ENCODE measurements around the gene HOPX. TPM values are rescaled to one million over a fixed set of nuclear protein-coding genes. Genes with fewer than 3 reads are reported as not detected.

Gene HOPX
- total RNA-seq, 1 experiment from 2014 or later: not detected

DNA sequence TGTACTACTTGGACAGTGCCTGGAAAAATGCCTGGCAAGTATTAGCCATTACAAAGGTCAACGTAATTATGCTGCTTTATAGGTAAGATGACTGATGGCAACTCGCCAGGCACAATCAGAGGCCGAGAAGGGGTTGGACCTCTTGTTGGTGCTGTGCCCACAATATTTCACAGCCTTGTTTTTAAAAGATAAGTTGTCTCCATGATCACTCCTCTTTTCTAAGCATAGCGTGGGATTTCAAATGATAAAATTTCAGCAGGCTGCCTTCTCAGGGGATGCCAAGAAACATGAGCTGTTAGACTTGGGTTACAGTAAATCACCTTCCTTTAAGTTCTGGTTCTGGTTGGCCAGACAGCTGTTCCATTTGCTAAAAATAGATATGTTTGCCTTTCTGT, 26.9 kb downstream of the HOPX start:
- Histone ChIP-seq H3K9me3 (no peaks in the 10 kb centered on the region), H3K27me3 (replicated peaks; ENCODE audit: control insufficient read depth, insufficient read depth, low read length) (no peaks in the 10 kb centered on the region), H3K4me1 (no peaks in the 10 kb centered on the region), H3K36me3 (ENCODE audit: control insufficient read depth, insufficient read depth, low read length) (no peaks in the 10 kb centered on the region), H3K4me3 (ENCODE audit: low read depth, low read length) (no peak overlapping the region)
- H3K27me3 Mint-ChIP-seq (ENCODE audit: insufficient read depth, unreplicated experiment): peaks cover 17% of the 10 kb centered on the region
- no TSS peak for BruUV-seq (replicated peaks)
- DNase-seq: no peak
- no peak overlapping the region for H3K4me3 Mint-ChIP-seq (ENCODE audit: unreplicated experiment)
- TF ChIP-seq, protein P1, sequence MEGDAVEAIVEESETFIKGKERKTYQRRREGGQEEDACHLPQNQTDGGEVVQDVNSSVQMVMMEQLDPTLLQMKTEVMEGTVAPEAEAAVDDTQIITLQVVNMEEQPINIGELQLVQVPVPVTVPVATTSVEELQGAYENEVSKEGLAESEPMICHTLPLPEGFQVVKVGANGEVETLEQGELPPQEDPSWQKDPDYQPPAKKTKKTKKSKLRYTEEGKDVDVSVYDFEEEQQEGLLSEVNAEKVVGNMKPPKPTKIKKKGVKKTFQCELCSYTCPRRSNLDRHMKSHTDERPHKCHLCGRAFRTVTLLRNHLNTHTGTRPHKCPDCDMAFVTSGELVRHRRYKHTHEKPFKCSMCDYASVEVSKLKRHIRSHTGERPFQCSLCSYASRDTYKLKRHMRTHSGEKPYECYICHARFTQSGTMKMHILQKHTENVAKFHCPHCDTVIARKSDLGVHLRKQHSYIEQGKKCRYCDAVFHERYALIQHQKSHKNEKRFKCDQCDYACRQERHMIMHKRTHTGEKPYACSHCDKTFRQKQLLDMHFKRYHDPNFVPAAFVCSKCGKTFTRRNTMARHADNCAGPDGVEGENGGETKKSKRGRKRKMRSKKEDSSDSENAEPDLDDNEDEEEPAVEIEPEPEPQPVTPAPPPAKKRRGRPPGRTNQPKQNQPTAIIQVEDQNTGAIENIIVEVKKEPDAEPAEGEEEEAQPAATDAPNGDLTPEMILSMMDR (IDR thresholded peaks at IDR 0.05; ENCODE audit: insufficient read depth in 1 of 2, low read depth in 1 of 2, low read length in 1 of 2, severe bottlenecking in 1 of 2, unreplicated experiment in 1 of 2): no peak
- ChIA-PET CTCF (interaction anchor here (1.3 kb wide), 1 partner anchor 10 kb away, joined by 11 read pairs; no protein-coding TSS in a partner anchor), POLR2A (no interaction called here)
- H3K9me3 Mint-ChIP-seq (ENCODE audit: unreplicated experiment): no peaks in the 10 kb centered on the region
- intact Hi-C loops (cut with micrococcal nuclease; ENCODE audit: unreplicated experiment): no loop called here
- H3K27ac Mint-ChIP-seq (ENCODE audit: unreplicated experiment): no peak overlapping the region
- H3K36me3 Mint-ChIP-seq (ENCODE audit: insufficient read depth, unreplicated experiment): no peaks in the 10 kb centered on the region
- no peaks in the 10 kb centered on the region for H3K4me1 Mint-ChIP-seq (ENCODE audit: low read depth, unreplicated experiment)

DNA sequence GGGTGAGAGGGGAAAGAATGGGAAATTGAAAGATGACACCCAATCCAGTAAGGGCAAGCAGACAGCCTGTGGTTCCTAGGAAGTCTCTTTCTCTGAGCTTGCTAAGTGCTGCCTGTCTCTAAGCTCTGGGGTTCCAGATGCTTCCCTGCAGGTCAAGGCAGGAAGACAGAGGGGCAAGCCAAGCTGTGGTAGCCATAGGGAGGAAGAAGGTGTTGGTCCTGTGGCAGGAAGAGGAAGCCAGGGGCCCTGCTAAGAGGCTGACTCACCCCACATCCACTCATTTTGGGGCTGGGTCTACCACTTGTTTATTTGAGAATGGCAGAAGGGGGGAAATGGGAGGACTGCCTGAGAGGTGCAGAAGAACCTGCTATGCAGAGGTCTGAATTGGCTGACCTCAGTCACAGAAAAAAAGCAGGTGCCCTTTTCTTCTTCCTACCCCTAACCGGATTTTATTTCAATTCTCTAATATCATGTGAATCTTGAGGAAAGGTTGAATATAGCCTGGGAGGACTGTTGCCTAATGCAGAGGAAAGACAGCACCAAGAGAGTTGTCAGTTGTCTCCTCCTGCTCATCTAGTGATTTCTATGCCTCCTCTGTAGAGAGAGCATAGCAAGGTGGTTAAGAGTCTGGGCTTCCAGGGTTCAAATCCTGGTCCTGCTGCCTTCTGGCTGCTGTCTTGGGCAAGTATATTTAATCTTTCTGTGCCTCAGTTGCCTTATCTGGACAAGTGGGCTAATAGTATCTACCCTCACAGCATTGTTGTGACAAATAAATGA, 27.4 kb downstream of the HOPX start:
- H3K36me3 ChIP-seq (ENCODE audit: control insufficient read depth, insufficient read depth, low read length): no peaks in the 10 kb centered on the region
- Mint-ChIP-seq H3K36me3 (ENCODE audit: insufficient read depth, unreplicated experiment) (no peaks in the 10 kb centered on the region), H3K4me1 (ENCODE audit: low read depth, unreplicated experiment) (no peaks in the 10 kb centered on the region), H3K27ac (ENCODE audit: unreplicated experiment) (no peak overlapping the region), H3K4me3 (ENCODE audit: unreplicated experiment) (no peak overlapping the region), H3K9me3 (ENCODE audit: unreplicated experiment) (no peaks in the 10 kb centered on the region), H3K27me3 (ENCODE audit: insufficient read depth, unreplicated experiment) (peaks cover 17% of the 10 kb centered on the region)
- TF ChIP-seq, protein P1 (IDR thresholded peaks at IDR 0.05; ENCODE audit: insufficient read depth in 1 of 2, low read depth in 1 of 2, low read length in 1 of 2, severe bottlenecking in 1 of 2, unreplicated experiment in 1 of 2): no peak
- intact Hi-C loops (cut with micrococcal nuclease; ENCODE audit: unreplicated experiment): no loop called here
- H3K4me3 ChIP-seq (ENCODE audit: low read depth, low read length): no peak overlapping the region
- H3K27me3 ChIP-seq (replicated peaks; ENCODE audit: control insufficient read depth, insufficient read depth, low read length): no peaks in the 10 kb centered on the region
- no peaks in the 10 kb centered on the region for H3K9me3 ChIP-seq
- POLR2A ChIA-PET: no interaction called here
- CTCF ChIA-PET: no interaction called here
- BruUV-seq (replicated peaks): no TSS peak
- H3K4me1 ChIP-seq: no peaks in the 10 kb centered on the region
- DNase-seq: no peak

DNA sequence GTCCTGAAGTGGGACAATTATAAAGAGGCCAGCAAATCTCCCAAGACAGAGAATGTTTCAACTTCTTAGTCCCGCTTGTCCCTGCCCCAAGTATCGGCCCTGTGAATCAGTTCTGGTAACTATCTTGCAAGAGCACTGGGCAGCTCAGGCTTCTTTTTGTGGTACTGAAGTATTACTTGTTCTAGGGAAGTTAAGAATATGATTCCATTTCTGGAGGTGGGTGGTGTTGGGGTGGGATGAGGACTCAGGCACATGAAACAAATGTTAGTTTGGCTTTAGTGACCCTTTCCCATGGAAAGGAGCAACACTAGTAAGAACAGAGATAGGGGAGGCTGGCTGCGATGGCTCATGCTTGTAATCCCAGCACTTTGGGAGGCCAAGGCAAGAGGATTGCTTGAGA, 28.9 kb downstream of the HOPX start:
- POLR2A ChIA-PET: no interaction called here
- H3K27me3 ChIP-seq (replicated peaks; ENCODE audit: control insufficient read depth, insufficient read depth, low read length): no peaks in the 10 kb centered on the region
- no peak overlapping the region for H3K4me3 ChIP-seq (ENCODE audit: low read depth, low read length)
- H3K36me3 Mint-ChIP-seq (ENCODE audit: insufficient read depth, unreplicated experiment): no peaks in the 10 kb centered on the region
- CTCF ChIA-PET: no interaction called here
- no peaks in the 10 kb centered on the region for H3K4me1 Mint-ChIP-seq (ENCODE audit: low read depth, unreplicated experiment)
- no peaks in the 10 kb centered on the region for H3K9me3 Mint-ChIP-seq (ENCODE audit: unreplicated experiment)
- H3K27me3 Mint-ChIP-seq (ENCODE audit: insufficient read depth, unreplicated experiment): peaks cover 8% of the 10 kb centered on the region
- H3K27ac Mint-ChIP-seq (ENCODE audit: unreplicated experiment): no peak overlapping the region
- TF ChIP-seq, protein P1 (IDR thresholded peaks at IDR 0.05; ENCODE audit: insufficient read depth in 1 of 2, low read depth in 1 of 2, low read length in 1 of 2, severe bottlenecking in 1 of 2, unreplicated experiment in 1 of 2): no peak
- no TSS peak for BruUV-seq (replicated peaks)
- H3K36me3 ChIP-seq (ENCODE audit: control insufficient read depth, insufficient read depth, low read length): no peaks in the 10 kb centered on the region
- no peak for DNase-seq
- intact Hi-C loops (cut with micrococcal nuclease; ENCODE audit: unreplicated experiment): no loop called here
- H3K4me1 ChIP-seq: no peaks in the 10 kb centered on the region
- no peaks in the 10 kb centered on the region for H3K9me3 ChIP-seq
- no peak overlapping the region for H3K4me3 Mint-ChIP-seq (ENCODE audit: unreplicated experiment)

Measured in Caco-2 (cell line).